SJSA1 (cell line): ENCODE measurements around the gene PSPN. TPM values are rescaled to one million over a fixed set of nuclear protein-coding genes. Genes with fewer than 3 reads are reported as not detected.
A peak's percentile ranks its signal among the peaks of the same experiment; 100 is the strongest.

ENCODE experiments used
- DNase-seq, 2 experiments: peaks; one replicate each; pipeline ENCODE4 v3.0.0-alpha.2; 2015 to 2020; ENCODE audit warnings: low spot score in 2 of 2, low read depth in 1 of 2
- H3K27ac ChIP-seq: fragments of 250-450 bp; sonication (Bioruptor Pico); 2 replicates; pipeline ENCODE4 v1.5.1; 2020; ENCODE audit warnings: mild to moderate bottlenecking, moderate library complexity
- H3K27me3 ChIP-seq: fragments of 250-450 bp; sonication (Bioruptor Pico); replicated peaks from 2 replicates; pipeline ENCODE4 v1.5.1; 2020; ENCODE audit warnings: mild to moderate bottlenecking, moderate library complexity
- H3K36me3 ChIP-seq: fragments of 250-450 bp; sonication (Bioruptor Pico); 2 replicates; pipeline ENCODE4 v1.5.1; 2020; ENCODE audit warnings: mild to moderate bottlenecking
- H3K4me1 ChIP-seq: fragments of 250-450 bp; sonication (Bioruptor Pico); replicated peaks from 2 replicates; pipeline ENCODE4 v1.6.1; 2021; ENCODE audit warnings: mild to moderate bottlenecking
- H3K4me3 ChIP-seq: fragments of 250-450 bp; sonication (Bioruptor Pico); 2 replicates; pipeline ENCODE4 v1.5.1; 2020; ENCODE audit warnings: mild to moderate bottlenecking
- H3K9me3 ChIP-seq: fragments of 250-450 bp; sonication (Bioruptor Pico); replicated peaks from 2 replicates; pipeline ENCODE4 v1.5.1; 2020; ENCODE audit warnings: mild to moderate bottlenecking
- total RNA-seq: library from RNA; depleted of rRNA; stranded (reverse); fragments of >200 nt; shearing (Covaris generic); gene quantifications from 2 replicates; pipeline ENCODE4 v1.2.3, GENCODE V29; 2014

Gene PSPN
- total RNA-seq, 1 experiment from 2014 or later = 1.2 TPM

DNA sequence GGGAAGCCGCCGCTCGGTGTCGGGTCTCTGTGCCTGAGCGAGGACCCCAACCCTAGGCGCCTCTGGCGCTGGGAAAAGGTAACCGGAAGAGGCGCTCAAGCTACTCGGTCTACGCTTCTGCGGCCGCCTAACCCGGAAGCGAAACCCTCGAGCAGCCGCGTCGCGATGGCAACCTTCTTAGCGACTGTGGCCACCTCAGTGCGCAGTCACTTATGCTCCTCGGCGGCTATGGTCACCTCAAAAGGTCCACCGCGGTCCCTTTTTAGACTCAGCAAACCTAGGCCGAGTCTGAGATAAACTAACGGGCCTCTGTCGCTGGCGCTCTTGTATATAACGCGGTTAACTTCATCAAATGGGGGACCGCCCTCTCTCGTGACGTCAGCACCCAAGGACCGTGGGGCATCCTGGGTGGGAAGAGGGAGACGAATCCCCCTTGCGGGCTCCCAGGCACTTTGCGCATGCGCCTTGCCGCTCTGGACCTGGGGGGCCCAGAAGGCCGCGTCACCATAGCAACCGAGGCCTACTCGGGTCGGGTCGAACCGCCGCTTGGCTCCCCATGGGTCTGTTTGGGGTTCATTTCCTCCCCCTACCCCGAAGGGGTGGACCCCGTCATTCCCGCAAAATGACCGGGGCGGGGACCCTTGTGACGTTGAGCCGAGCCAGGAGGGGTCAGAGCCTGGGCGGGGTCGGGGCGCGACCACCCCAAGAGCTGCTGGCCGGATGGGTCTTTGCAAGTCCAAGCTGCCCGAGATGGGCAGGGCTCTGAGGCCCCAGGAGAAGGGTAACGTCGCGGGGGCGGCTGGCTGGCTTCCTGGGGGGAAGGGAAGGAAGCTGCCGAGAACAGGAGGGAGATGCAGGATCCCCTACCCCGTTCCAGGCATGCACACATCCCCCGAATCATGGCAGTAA is 17.6 kb upstream of the PSPN start, which contains the start of gene GTF2F1:
TSS of gene GTF2F1 (minus strand) at position 91 of the 909 bp plus-strand sequence. CDS start 169 bp downstream, outside the sequence.
- H3K9me3 ChIP-seq = no peaks in the 10 kb centered on the region
- peak; percentile 97 to 99 for DNase-seq
- peaks cover 39% of the 10 kb centered on the region for H3K36me3 ChIP-seq

GRCh38 chr19:6392221-6393073 is 16.7 kb upstream of the PSPN start:
- Histone ChIP-seq H3K36me3 (peaks cover 48% of the 10 kb centered on the region), H3K9me3 (no peaks in the 10 kb centered on the region), H3K4me1 (peaks cover 14% of the 10 kb centered on the region), H3K27me3 (no peaks in the 10 kb centered on the region), H3K4me3 (peak overlapping the region; percentile 71), H3K27ac (peak overlapping the region; percentile 91)
- no peak for DNase-seq

More for the DNA sequence above, 17.6 kb upstream of the PSPN start, which contains the start of gene GTF2F1:
- peaks cover 14% of the 10 kb centered on the region for H3K4me1 ChIP-seq
- H3K27ac ChIP-seq = peak within 1 kb of the TSS; percentile 91
- no peaks in the 10 kb centered on the region for H3K27me3 ChIP-seq
- peak within 1 kb of the TSS; percentile 71 for H3K4me3 ChIP-seq

DNA sequence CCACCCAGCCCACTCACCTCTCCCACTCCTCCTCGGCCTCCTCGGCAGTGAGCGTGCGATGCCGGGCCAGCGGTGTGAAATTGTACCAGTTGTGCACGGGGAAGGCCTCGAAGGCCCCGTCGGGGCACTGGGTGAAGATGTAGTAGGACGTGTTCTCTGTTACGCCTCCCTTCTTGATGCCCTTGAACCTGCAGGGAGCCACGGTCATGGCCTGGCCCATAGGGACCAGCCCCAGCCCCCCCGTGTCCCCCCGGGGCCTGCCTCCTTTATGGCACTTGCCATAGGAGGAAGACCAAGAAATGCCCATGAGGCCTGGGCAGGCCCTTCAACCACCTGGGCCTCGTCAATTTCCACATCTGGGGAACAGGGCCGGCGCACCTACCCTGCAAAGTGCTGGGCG is 11.6 kb upstream of the PSPN start:
- Histone ChIP-seq H3K9me3 (no peaks in the 10 kb centered on the region), H3K27me3 (no peaks in the 10 kb centered on the region), H3K4me3 (no peak overlapping the region), H3K4me1 (peaks cover 5% of the 10 kb centered on the region), H3K27ac (no peak overlapping the region), H3K36me3 (peaks cover 81% of the 10 kb centered on the region)
- DNase-seq = no peak

- no peaks in the 10 kb centered on the region for H3K4me1 ChIP-seq
- H3K9me3 ChIP-seq = no peaks in the 10 kb centered on the region
- H3K27ac ChIP-seq = no peak overlapping the region
- H3K4me3 ChIP-seq = no peak overlapping the region
- H3K36me3 ChIP-seq = peaks cover 84% of the 10 kb centered on the region
- no peaks in the 10 kb centered on the region for H3K27me3 ChIP-seq
- DNase-seq = no peak
Measured at GRCh38 chr19:6384381-6384780, 8.6 kb upstream of the PSPN start.

GRCh38 chr19:6383188-6383587 is 7.5 kb upstream of the PSPN start:
- Histone ChIP-seq H3K27ac (no peak overlapping the region), H3K9me3 (no peaks in the 10 kb centered on the region), H3K4me3 (no peak overlapping the region), H3K36me3 (peaks cover 82% of the 10 kb centered on the region), H3K27me3 (no peaks in the 10 kb centered on the region), H3K4me1 (no peaks in the 10 kb centered on the region)
- DNase-seq = no peak

- Histone ChIP-seq H3K27me3 (no peaks in the 10 kb centered on the region), H3K27ac (no peak overlapping the region), H3K36me3 (peaks cover 64% of the 10 kb centered on the region), H3K4me1 (no peaks in the 10 kb centered on the region), H3K4me3 (no peak overlapping the region), H3K9me3 (no peaks in the 10 kb centered on the region)
- DNase-seq = no peak
Measured at GRCh38 chr19:6381030-6381750, 5.5 kb upstream of the PSPN start.

DNA sequence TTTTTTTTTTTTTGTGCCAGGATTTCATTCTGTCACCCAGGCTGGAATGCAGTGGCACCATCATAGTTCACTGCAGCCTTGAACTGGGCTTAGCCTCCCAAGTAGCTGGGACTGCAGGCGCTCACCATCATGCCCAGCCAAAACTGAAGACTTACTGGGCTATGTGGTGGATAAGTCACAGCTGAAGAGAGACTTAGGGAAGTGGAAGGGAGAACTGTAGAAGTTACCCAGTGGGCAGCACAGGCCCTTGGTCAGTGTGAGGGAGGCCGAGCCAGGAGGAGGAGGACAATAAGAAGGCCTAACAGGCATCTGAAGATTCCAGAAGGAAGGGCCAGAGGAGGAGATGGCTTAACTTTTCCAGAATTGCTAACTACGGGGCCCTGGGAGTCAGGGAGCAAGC is 4.0 kb upstream of the PSPN start:
- Histone ChIP-seq H3K27ac (no peak overlapping the region), H3K36me3 (peaks cover 59% of the 10 kb centered on the region), H3K9me3 (no peaks in the 10 kb centered on the region), H3K27me3 (no peaks in the 10 kb centered on the region), H3K4me1 (no peaks in the 10 kb centered on the region), H3K4me3 (no peak overlapping the region)
- no peak for DNase-seq

GRCh38 chr19:6378486-6378885 is 2.8 kb upstream of the PSPN start:
- Histone ChIP-seq H3K4me1 (peaks cover 6% of the 10 kb centered on the region; the same call in 1 of the 2 replicates), H3K27ac (no peak overlapping the region), H3K9me3 (no peaks in the 10 kb centered on the region), H3K36me3 (peaks cover 51% of the 10 kb centered on the region), H3K27me3 (no peaks in the 10 kb centered on the region), H3K4me3 (no peak overlapping the region)
- no peak for DNase-seq

- Histone ChIP-seq H3K36me3 (peaks cover 46% of the 10 kb centered on the region), H3K4me1 (peaks cover 6% of the 10 kb centered on the region; the same call in 1 of the 2 replicates), H3K9me3 (no peaks in the 10 kb centered on the region), H3K27ac (no peak overlapping the region), H3K27me3 (no peaks in the 10 kb centered on the region), H3K4me3 (no peak overlapping the region)
- no peak for DNase-seq
Measured at GRCh38 chr19:6378041-6378440, 2.3 kb upstream of the PSPN start.

- no peak for DNase-seq
- H3K4me1 ChIP-seq = peaks cover 10% of the 10 kb centered on the region
- H3K27me3 ChIP-seq = no peaks in the 10 kb centered on the region
- peaks cover 34% of the 10 kb centered on the region for H3K36me3 ChIP-seq
- H3K4me3 ChIP-seq = no peak overlapping the region
- H3K27ac ChIP-seq = no peak overlapping the region
- H3K9me3 ChIP-seq = no peaks in the 10 kb centered on the region
Measured at GRCh38 chr19:6376512-6377190, 918 bp upstream of the PSPN start.

GRCh38 chr19:6374711-6375410 is 872 bp downstream of the PSPN start:
- Histone ChIP-seq H3K4me1 (peaks cover 10% of the 10 kb centered on the region), H3K27me3 (no peaks in the 10 kb centered on the region), H3K9me3 (no peaks in the 10 kb centered on the region), H3K36me3 (peaks cover 16% of the 10 kb centered on the region), H3K27ac (no peak overlapping the region), H3K4me3 (no peak overlapping the region)
- no peak for DNase-seq

GRCh38 chr19:6374161-6374709 is 1.5 kb downstream of the PSPN start:
- Histone ChIP-seq H3K27me3 (no peaks in the 10 kb centered on the region), H3K9me3 (no peaks in the 10 kb centered on the region), H3K4me1 (peaks cover 10% of the 10 kb centered on the region), H3K27ac (no peak overlapping the region), H3K4me3 (no peak overlapping the region; the same call in 1 of the 2 replicates), H3K36me3 (peaks cover 12% of the 10 kb centered on the region)
- DNase-seq = no peak
